Stomach smooth muscle (tissue), 2 donors: ENCODE data around the gene BANP.

Source experiments
- H3K27ac ChIP-seq: one replicate; pipeline ENCODE4 v1.7.0; 2013; ENCODE audit warnings: mild to moderate bottlenecking, low read length, inconsistent platforms
- H3K27me3 ChIP-seq, 2 donors: one replicate each; pipeline ENCODE4 v1.7.0; 2013; ENCODE audit warnings: low read length in 2 of 2; ENCODE audit not compliant: insufficient read depth in 2 of 2, control insufficient read depth in 1 of 2
- H3K36me3 ChIP-seq, 2 donors: one replicate each; pipeline ENCODE4 v1.7.0; 2013; ENCODE audit warnings: low read length in 2 of 2; ENCODE audit not compliant: control insufficient read depth in 2 of 2, insufficient read depth in 2 of 2
- H3K4me1 ChIP-seq: one replicate; pipeline ENCODE4 v1.7.0; 2013; ENCODE audit warnings: low read length; ENCODE audit not compliant: control insufficient read depth, insufficient read depth
- H3K4me3 ChIP-seq, 2 donors: one replicate each; pipeline ENCODE4 v1.7.0; 2013; ENCODE audit warnings: low read length in 2 of 2
- H3K9ac ChIP-seq, 2 donors: one replicate each; pipeline ENCODE4 v1.7.0; 2013; ENCODE audit warnings: low read length in 2 of 2, mild to moderate bottlenecking in 1 of 2
- H3K9me3 ChIP-seq, 2 donors: one replicate each; pipeline ENCODE4 v1.7.0; 2013; ENCODE audit warnings: low read length in 2 of 2; ENCODE audit not compliant: control insufficient read depth in 2 of 2
- donor health status: healthy.
- donor health status: Pancreatic carcinoma.

The BANP gene

DNA sequence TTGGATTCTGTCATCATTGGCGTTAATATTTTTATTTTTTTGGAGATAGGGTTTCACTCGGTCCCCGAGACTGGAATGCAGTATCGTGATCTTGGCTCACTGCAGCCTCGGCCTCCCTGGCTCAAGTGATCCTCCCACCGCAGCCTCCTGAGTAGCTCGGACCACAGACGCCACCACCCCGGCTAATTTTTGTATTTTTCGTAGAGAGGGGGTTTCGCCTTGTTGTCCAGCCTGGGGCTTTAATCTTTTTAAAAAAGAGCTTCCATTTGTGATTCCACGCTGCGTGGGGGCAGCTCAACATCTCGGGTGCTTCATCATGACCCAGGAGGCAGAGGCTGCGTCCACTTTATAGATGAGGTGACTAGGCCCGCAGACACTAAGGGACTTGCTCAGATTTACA, 1.5 kb downstream of the BANP start:
- peak overlapping the region in 1 of 2 donors; percentile 92 for H3K4me3 ChIP-seq
- peaks cover 0 to 11% of the 10 kb centered on the region in 2 donors for H3K36me3 ChIP-seq
- no peak overlapping the region for H3K27ac ChIP-seq
- H3K4me1 ChIP-seq: peaks cover 42% of the 10 kb centered on the region
- peak overlapping the region in 1 of 2 donors; percentile 97 for H3K9ac ChIP-seq
- H3K27me3 ChIP-seq: no peaks in the 10 kb centered on the region
- H3K9me3 ChIP-seq: no peaks in the 10 kb centered on the region

DNA sequence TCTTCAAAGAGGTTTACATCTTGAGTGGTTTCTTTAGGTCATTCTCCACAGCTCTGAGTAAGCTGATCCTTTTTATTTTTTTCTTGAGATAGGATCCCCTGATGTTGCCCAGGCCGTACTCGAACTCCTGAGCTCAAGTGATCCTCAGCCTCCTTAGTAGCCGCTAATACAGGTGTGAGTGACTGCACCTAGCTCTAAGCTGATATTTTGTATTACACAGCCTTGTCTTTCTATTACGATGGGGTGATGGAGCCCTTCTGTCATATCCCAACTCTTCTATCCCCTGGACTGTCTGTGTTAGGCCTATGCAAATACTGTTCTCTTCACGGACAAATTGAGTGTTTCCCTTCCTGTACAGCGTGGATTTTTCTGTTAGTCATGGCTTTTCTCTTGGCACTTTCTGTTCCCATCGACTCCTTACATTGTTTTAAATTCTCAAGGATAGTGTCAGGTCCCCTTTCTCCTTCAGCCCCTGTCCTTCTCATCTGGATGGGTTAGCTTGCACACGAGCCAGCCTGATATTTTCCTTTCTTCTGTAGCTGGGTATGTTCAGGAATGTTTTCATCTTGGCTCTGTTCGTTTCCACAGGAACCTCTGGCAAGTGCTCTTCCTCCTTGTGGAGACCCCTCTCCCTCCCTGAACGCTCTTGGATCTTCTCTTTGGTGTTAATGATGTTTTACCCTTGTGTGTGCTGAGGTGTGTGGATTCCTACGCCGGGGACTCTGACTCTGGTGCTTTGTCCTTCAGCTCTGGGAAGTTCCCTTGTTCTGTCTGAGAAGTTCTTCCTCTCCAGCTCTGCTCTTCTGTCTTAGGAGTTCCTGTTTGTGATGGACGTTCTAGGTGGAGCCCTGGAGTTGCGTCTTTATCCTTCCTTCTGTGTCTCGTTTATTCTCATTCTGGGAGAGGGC, 2.3 kb downstream of the BANP start:
- Histone ChIP-seq H3K27ac (peak overlapping the region; percentile 46), H3K9ac (peak overlapping the region in 1 of 2 donors; percentile 55), H3K27me3 (no peaks in the 10 kb centered on the region), H3K4me1 (peaks cover 42% of the 10 kb centered on the region), H3K36me3 (peaks cover 0 to 11% of the 10 kb centered on the region in 2 donors), H3K9me3 (no peaks in the 10 kb centered on the region), H3K4me3 (no peak overlapping the region)

DNA sequence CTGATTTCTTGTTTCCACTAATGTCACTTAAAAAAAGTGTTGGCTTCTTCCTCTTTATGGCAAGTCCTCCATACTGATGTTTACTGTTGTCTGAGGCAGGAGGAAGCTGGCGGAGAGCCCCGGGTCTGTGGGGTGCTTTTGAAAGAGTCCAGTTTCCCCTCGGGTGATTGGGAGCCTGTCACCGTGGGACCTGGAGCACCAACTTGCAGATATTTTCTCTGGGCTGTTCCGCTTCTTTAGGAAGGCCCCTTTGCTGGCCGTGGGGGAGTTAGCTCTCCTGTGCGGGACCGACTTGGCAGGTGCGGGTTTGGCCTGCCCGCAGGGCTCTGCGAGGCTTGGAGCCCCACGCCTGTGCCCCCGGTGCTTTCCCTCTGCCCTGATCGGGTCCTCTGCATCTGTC, 3.1 kb downstream of the BANP start:
- H3K27me3 ChIP-seq: no peaks in the 10 kb centered on the region
- no peaks in the 10 kb centered on the region for H3K9me3 ChIP-seq
- peaks cover 42% of the 10 kb centered on the region for H3K4me1 ChIP-seq
- H3K4me3 ChIP-seq: no peak overlapping the region
- H3K9ac ChIP-seq: no peak overlapping the region
- H3K27ac ChIP-seq: no peak overlapping the region
- H3K36me3 ChIP-seq: peaks cover 0 to 11% of the 10 kb centered on the region in 2 donors

DNA sequence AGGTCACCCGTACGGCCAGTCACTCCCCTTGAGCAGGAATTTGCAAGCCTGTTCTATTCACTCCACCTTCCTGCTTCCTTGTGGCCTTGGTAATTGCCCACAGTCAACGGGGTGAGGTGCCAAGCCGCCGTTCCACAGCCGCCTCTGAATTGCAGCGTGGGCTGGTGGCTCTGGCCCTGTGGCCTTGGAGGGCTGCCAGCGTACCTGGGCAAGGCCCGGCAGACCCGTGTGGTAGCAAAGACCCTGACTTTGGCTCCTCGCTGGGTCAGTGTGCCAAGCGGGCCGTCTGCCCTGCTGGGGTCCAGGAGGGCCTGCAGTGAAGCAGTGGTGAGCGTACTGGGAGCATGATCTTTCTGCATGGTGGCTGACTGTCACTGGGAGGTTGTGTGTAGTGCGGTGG, 3.6 kb downstream of the BANP start:
- Histone ChIP-seq H3K36me3 (peaks cover 0 to 11% of the 10 kb centered on the region in 2 donors), H3K4me3 (no peak overlapping the region), H3K9ac (no peak overlapping the region), H3K27me3 (no peaks in the 10 kb centered on the region), H3K27ac (no peak overlapping the region), H3K9me3 (no peaks in the 10 kb centered on the region), H3K4me1 (peaks cover 42% of the 10 kb centered on the region)

DNA sequence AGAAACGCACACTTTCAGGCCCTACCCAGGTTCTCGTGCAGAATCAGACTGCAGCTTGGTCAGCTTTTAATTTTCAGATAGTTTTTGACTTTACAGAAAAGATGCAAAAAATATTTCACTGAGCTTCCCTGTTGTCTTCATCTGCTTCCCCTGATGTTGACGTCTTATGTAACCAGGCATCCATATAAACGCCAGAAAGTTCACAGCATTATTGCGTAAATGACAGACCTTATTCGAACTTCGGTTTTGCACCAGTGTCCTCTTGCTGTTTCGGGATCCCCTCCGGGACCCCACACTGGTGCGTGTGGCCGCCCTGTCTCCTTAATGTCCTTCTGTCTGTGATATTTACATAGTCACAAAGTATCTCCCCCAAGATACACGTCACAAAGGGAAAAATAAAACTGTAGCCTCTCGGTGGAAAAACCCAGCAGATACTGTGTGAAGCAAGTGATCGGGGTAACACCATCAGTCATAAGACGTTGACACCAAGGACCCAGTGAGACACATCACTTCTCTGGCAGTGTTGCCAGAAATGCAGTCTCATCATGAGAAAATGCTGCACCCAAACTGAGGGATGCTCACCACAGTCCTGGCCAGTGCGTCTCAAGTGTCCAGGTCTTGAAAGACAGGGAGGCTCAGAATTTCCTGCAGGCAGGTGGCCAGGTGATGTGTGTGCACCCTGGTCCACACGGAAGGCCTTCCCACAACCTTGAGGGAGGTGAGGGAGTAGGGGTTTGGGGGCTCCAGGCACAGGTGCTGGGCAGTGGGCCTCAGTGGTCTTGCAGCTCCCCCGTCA, 4.3 kb downstream of the BANP start:
- peaks cover 39% of the 10 kb centered on the region for H3K4me1 ChIP-seq
- H3K27me3 ChIP-seq: no peaks in the 10 kb centered on the region
- no peaks in the 10 kb centered on the region for H3K9me3 ChIP-seq
- H3K27ac ChIP-seq: no peak overlapping the region
- peak overlapping the region in 1 of 2 donors; percentile 36 for H3K9ac ChIP-seq
- H3K36me3 ChIP-seq: peaks cover 0 to 11% of the 10 kb centered on the region in 2 donors
- no peak overlapping the region for H3K4me3 ChIP-seq

DNA sequence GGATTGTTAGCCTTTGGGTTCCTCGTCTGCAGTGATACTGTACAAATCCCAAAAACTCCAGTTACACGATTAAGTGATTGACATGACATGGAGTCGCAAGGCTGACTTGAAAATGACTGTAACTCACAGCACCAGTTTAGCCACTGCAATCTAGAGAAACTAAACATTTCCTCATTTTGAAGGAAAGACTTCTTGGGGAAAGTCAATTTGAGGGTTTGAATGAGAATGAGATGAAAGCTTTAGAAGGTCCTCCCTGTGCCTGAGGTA, 4.8 kb downstream of the BANP start:
- H3K4me3 ChIP-seq: no peak overlapping the region
- no peaks in the 10 kb centered on the region for H3K9me3 ChIP-seq
- H3K36me3 ChIP-seq: peaks cover 0 to 11% of the 10 kb centered on the region in 2 donors
- no peak overlapping the region for H3K27ac ChIP-seq
- peak overlapping the region in 1 of 2 donors; percentile 36 for H3K9ac ChIP-seq
- peaks cover 39% of the 10 kb centered on the region for H3K4me1 ChIP-seq
- no peaks in the 10 kb centered on the region for H3K27me3 ChIP-seq

DNA sequence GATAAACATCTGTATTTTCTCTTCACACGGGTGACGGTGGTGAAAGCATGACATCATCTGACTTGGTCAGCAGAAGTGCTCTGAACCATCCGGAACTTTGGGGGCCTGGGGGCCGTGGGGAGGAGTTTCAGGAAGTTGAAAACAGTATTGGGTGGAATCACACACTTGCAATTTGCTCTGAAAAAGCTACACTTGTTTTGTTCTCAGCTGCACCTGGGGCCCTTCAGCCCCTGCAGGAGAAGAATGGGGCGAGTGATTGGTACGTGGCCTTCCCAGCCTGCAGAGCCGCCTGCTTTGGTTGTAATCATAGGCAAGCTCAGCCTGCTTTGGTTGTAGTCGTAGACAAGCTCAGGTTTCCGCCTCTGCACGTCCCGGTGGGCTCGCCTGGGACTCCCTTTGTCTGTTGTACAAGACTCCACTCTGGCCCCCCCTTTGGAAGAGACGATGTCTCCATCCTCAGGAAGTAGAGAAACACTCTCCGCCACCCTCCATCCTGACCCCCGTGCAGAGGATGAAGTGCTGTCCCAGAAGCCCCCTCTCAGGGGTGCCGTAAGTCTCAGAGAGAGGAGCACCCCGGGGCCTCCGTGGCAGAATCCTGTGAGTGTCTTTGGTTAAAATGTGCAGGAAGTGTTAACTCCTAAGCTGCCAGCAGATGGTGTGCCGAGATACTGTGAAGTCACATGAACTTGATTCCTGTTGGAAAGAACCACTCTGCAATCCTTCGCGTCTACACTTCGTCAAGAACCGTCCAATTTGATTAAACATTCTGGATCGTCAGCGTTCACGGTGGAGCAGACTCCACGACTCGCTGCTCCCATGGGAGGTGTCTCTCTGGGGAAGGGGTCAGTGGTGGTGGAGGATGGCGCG, 5.4 kb downstream of the BANP start:
- H3K27me3 ChIP-seq: no peaks in the 10 kb centered on the region
- H3K36me3 ChIP-seq: peaks cover 0 to 11% of the 10 kb centered on the region in 2 donors
- H3K9ac ChIP-seq: no peak overlapping the region
- no peaks in the 10 kb centered on the region for H3K9me3 ChIP-seq
- peak overlapping the region in 1 of 2 donors; percentile 44 for H3K4me3 ChIP-seq
- H3K27ac ChIP-seq: no peak overlapping the region
- peaks cover 39% of the 10 kb centered on the region for H3K4me1 ChIP-seq

DNA sequence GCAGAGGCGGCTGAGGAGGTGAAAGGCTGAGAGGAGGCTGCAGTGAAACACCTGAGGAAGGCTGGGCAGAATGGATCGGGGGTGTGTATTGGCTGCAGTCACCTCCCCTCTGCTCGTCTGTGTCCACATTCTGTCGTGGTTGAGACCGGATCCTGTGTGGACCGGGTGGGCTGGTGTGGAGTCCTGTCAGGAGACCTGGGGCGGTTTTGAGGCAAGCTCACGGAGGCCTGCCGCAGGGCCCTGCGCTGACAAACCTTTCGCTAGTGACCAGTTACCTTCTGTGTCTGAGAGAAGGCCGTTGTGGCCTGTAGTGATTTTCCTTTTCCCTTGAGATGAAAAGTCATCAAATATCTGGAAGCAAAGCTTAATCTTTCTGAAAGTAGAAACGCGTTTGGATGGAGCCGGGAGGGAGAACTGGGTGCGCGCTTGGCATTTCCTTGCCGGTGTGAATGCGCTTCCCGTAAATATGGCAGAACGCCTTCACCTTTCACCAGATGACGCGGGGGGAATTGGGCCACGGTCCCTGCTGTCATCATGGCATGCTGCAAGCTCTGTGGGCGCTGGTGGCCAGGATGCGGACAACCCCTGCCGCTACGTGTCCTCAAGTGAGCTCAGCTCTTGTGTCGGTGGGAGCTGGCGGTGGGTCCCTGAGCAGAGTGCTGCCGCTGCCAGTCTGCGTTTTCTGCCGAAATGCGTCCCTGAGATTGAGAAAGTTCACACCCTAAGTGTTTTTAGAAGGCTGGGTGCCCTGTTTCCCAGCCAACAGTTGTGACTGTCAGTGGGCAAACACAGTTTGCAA, 6.3 kb downstream of the BANP start:
- Histone ChIP-seq H3K4me3 (peak overlapping the region in 1 of 2 donors; percentile 8), H3K4me1 (peaks cover 31% of the 10 kb centered on the region), H3K27ac (no peak overlapping the region), H3K27me3 (no peaks in the 10 kb centered on the region), H3K9me3 (no peaks in the 10 kb centered on the region), H3K9ac (no peak overlapping the region), H3K36me3 (peaks cover 0 to 11% of the 10 kb centered on the region in 2 donors)

DNA sequence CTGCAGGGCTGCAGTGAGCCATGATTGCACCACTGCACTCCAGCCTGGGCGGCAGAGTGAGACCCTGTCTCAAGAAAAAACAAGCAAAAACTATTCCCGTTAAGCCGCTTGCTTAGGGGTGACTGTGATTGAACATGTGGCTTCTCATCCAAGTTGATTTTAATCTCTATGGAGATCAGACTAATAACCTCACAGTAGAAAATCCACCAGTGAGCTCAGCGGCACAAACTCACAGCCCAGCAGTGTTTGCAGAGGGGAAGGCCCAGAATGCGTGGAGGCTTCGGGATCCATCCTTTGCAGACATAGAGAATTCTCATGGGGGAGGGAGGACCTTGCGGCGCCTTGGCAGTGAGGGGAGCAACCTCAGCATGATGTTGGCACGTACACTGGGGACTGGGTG, 7.4 kb downstream of the BANP start:
- H3K27me3 ChIP-seq: no peaks in the 10 kb centered on the region
- H3K36me3 ChIP-seq: peaks cover 0 to 8% of the 10 kb centered on the region in 2 donors
- H3K9ac ChIP-seq: no peak overlapping the region
- no peak overlapping the region for H3K27ac ChIP-seq
- no peak overlapping the region for H3K4me3 ChIP-seq
- H3K9me3 ChIP-seq: no peaks in the 10 kb centered on the region
- H3K4me1 ChIP-seq: peaks cover 29% of the 10 kb centered on the region
